Esophagus muscularis mucosa (tissue), 4 donors: ENCODE measurements around the gene TSSC4. TPM values are rescaled to one million over a fixed set of nuclear protein-coding genes. Genes with fewer than 3 reads are reported as not detected.
"Not testable (repeated sequence)": the region's sequence is repeated elsewhere in the genome, so short reads cannot be mapped to it uniquely, and the experiment has no call there.

ENCODE experiments used
- DNase-seq: peaks from one replicate; pipeline ENCODE4 v3.0.0-alpha.2; 2017; ENCODE audit errors: extremely low spot score
- H3K27ac ChIP-seq, 4 donors: fragments of 200-600 bp; sonication (generic); replicated peaks in 1 of 4; 1 replicate in 3 of 4; 2 replicates in 1 of 4; pipeline ENCODE4 v1.5.1; 2016 to 2019; ENCODE audit warnings: mild to moderate bottlenecking in 1 of 4
- H3K27me3 ChIP-seq, 4 donors: fragments of 200-600 bp; sonication (generic); one replicate each; pipeline versions ENCODE4 v1.5.1 to v1.6.0; 2016 to 2019
- H3K36me3 ChIP-seq, 4 donors: fragments of 200-600 bp; sonication (generic); one replicate each; pipeline ENCODE4 v1.5.1; 2016 to 2019
- H3K4me1 ChIP-seq, 4 donors: fragments of 200-600 bp; sonication (generic); one replicate each; pipeline ENCODE4 v1.5.1; 2016 to 2019
- H3K4me3 ChIP-seq, 4 donors: fragments of 200-600 bp; sonication (generic); 1 replicate in 2 of 4; 2 replicates in 2 of 4; pipeline ENCODE4 v1.5.1; 2016 to 2019; ENCODE audit warnings: mild to moderate bottlenecking in 4 of 4, moderate library complexity in 1 of 4
- H3K9me3 ChIP-seq, 4 donors: fragments of 200-600 bp; sonication (generic); 1 replicate in 3 of 4; 2 replicates in 1 of 4; pipeline ENCODE4 v1.5.1; 2016 to 2019
- CTCF ChIP-seq, 3 experiments: fragments of 200-600 bp in 2 of 3; fragments of 450-650 bp in 1 of 3; sonication (generic) in 2 of 3; IDR thresholded peaks; one replicate each; pipeline ENCODE4 v1.5.1; 2017 to 2019; ENCODE audit warnings: antibody characterized with exemption in 3 of 3, mild to moderate bottlenecking in 2 of 3, moderate library complexity in 1 of 3
- EP300 ChIP-seq: sonication (generic); formaldehyde crosslinking; IDR thresholded peaks from one replicate; pipeline ENCODE4 v1.6.1; 2017; ENCODE audit warnings: antibody characterized with exemption
- POLR2A ChIP-seq: fragments of 450-650 bp; IDR thresholded peaks from one replicate; pipeline ENCODE4 v1.6.1; 2017; ENCODE audit warnings: antibody characterized with exemption, moderate library complexity, mild to moderate bottlenecking, low read depth
- POLR2AphosphoS5 ChIP-seq, 2 donors: sonication (generic); formaldehyde crosslinking; IDR thresholded peaks; one replicate each; pipeline ENCODE4 v1.6.1; 2017; ENCODE audit warnings: antibody characterized with exemption in 2 of 2
- WGBS: methylation state at CpG from one replicate; pipeline ENCODE4 v1.1.5; 2018; 5-methylcytosine and 5-hydroxymethylcytosine counted together
- intact Hi-C: fragments of 100-400 bp; cut with DNase I; formaldehyde crosslinking; loops from one replicate; pipeline ENCODE4 v1.15.1; 2023
- total RNA-seq, 4 donors: library from RNA; depleted of rRNA; stranded (reverse); fragments of >200 nt; gene quantifications; one replicate each; pipeline versions ENCODE4 v1.1.0 to v1.2.1, GENCODE V29; 2016

Gene TSSC4
- total RNA-seq, 4 donors from 2014 or later: 46.9 to 76.9 (median 70.6) TPM

- Histone ChIP-seq H3K36me3 (no peaks in the 10 kb centered on the region), H3K4me1 (no peaks in the 10 kb centered on the region), H3K4me3 (no peak overlapping the region), H3K9me3 (no peaks in the 10 kb centered on the region), H3K27ac (no peak overlapping the region), H3K27me3 (no peaks in the 10 kb centered on the region)
- 82% methylated on average over 5 of the region's 8 CpGs for WGBS
- TF ChIP-seq POLR2AphosphoS5 (IDR thresholded peaks at IDR 0.05) (no peak), EP300 (no peak), CTCF (IDR thresholded peaks at IDR 0.05) (no peak), POLR2A (no peak)
- DNase-seq: no peak
- intact Hi-C loops: no loop called here
These were observed 43.3 kb upstream of the TSSC4 start for GRCh38 chr11:2357246-2357645.

- not testable (repeated sequence) for DNase-seq
These were observed 42.9 kb upstream of the TSSC4 start for GRCh38 chr11:2357651-2358050.

DNA sequence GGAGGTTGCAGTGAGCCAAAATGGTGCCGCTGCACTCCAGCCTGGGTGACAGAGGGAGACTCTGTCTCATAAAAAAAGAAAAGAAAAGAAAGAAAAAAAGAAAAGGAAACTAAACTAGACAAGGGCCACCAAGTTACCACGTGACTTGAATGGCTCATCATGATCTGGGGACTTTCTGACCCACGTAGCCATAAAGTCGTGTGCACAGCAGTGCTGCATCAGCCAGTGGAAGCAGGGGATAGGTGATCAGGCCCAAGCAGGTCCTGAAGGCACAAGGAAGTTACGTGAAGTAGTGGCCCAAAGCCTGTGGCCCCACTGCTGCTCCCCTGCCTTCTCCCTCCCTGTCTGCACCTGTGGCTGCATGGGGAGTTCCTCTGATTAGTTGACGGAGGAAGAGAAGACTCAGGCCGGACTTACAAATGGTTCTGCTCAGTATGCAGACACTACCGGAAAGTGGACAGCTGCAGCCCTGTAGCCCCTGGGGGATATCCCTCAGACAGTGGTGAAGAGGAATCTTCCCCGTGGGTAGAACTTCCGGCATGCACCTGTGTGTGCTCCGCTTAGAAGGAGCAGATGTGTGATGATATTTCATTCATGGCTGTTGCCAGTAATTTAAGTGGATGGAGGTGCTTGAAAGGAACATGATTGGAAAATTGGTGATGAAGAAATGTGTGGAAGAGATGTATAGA is 41.7 kb upstream of the TSSC4 start:
- no peak overlapping the region for H3K27ac ChIP-seq
- WGBS: 85% methylated on average over 11 of the region's 11 CpGs
- intact Hi-C loops: no loop called here
- no peaks in the 10 kb centered on the region for H3K27me3 ChIP-seq
- no peaks in the 10 kb centered on the region for H3K4me1 ChIP-seq
- H3K4me3 ChIP-seq: no peak overlapping the region
- H3K36me3 ChIP-seq: no peaks in the 10 kb centered on the region
- DNase-seq: no peak
- TF ChIP-seq CTCF (IDR thresholded peaks at IDR 0.05) (no peak), POLR2A (no peak), POLR2AphosphoS5 (IDR thresholded peaks at IDR 0.05) (no peak), EP300 (no peak)
- no peaks in the 10 kb centered on the region for H3K9me3 ChIP-seq

More at GRCh38 chr11:2357651-2358050, 42.9 kb upstream of the TSSC4 start:
- H3K4me3 ChIP-seq, H3K27ac ChIP-seq, intact Hi-C loops, H3K36me3 ChIP-seq, H3K9me3 ChIP-seq, H3K4me1 ChIP-seq, H3K27me3 ChIP-seq: not testable (repeated sequence)
- 91% methylated on average over 13 of the region's 13 CpGs for WGBS

DNA sequence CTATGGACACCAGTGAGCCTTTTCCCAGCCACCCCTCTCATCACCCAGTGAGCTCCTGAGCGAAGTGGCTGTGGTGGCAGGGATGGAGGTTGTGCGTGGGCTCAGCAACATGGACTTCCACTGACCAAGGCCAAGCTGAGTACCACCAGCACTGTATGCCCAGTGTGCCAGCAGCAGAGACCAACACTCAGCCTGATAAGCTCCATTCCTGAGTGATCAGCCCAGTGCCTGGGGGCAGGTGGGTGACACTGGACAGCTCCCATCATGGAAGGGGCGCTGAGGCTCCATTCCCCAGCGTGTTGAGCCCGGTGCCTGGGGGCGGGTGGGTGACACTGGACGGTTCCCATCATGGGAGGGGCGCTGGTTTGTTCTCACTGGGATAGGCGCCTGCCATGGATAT is 41.0 kb upstream of the TSSC4 start:
- H3K9me3 ChIP-seq: no peaks in the 10 kb centered on the region
- intact Hi-C loops: no loop called here
- DNase-seq: no peak
- no peaks in the 10 kb centered on the region for H3K4me1 ChIP-seq
- TF ChIP-seq POLR2A: no peak
- TF ChIP-seq EP300: no peak
- TF ChIP-seq POLR2AphosphoS5 (IDR thresholded peaks at IDR 0.05): no peak
- TF ChIP-seq CTCF (IDR thresholded peaks at IDR 0.05): no peak
- no peaks in the 10 kb centered on the region for H3K36me3 ChIP-seq
- WGBS: 95% methylated on average over 4 of the region's 9 CpGs
- no peak overlapping the region for H3K4me3 ChIP-seq
- H3K27ac ChIP-seq: no peak overlapping the region
- no peaks in the 10 kb centered on the region for H3K27me3 ChIP-seq

- no peaks in the 10 kb centered on the region for H3K9me3 ChIP-seq
- no peaks in the 10 kb centered on the region for H3K27me3 ChIP-seq
- H3K4me1 ChIP-seq: no peaks in the 10 kb centered on the region
- no peak for DNase-seq
- intact Hi-C loops: loop anchor here (10.0 kb wide), 1 partner anchor 55 kb away; no protein-coding TSS in a partner anchor
- no peak overlapping the region for H3K27ac ChIP-seq
- TF ChIP-seq CTCF (IDR thresholded peaks at IDR 0.05) (no peak), POLR2A (no peak), POLR2AphosphoS5 (IDR thresholded peaks at IDR 0.05) (no peak), EP300 (no peak)
- 94% methylated on average over 13 of the region's 14 CpGs for WGBS
- H3K4me3 ChIP-seq: no peak overlapping the region
- H3K36me3 ChIP-seq: no peaks in the 10 kb centered on the region
These were observed 40.4 kb upstream of the TSSC4 start for GRCh38 chr11:2360081-2360642.
